NCI-H2107 treated with DMSO at 0.1 percent for 48 hours (cell line): ENCODE data around the gene FMN1.

Experiments
- DNase-seq: peaks from one replicate; lab custom pipeline; 2025; ENCODE audit not compliant: unreplicated experiment; lab: John Stamatoyannopoulos, UW

The FMN1 gene

DNA sequence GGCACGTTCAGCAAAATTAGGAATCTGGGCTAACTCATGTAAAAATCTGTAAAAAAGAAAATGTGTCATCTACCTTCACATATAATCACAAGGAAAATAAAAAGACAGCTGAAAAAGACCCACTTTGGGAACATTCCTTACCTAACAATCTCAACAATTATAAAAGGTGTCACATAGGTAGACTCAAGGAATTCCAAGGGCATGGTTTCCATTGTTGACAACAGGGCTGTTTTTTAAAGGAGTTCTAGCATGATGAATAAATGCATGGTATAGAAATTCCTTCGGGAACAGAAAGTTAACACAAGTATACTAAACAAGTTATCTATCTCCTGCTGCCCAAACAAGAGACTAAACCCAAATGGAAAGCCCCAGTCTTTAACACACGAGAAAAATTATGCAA is 292.5 kb downstream of the FMN1 start:
- DNase-seq = no peak

DNA sequence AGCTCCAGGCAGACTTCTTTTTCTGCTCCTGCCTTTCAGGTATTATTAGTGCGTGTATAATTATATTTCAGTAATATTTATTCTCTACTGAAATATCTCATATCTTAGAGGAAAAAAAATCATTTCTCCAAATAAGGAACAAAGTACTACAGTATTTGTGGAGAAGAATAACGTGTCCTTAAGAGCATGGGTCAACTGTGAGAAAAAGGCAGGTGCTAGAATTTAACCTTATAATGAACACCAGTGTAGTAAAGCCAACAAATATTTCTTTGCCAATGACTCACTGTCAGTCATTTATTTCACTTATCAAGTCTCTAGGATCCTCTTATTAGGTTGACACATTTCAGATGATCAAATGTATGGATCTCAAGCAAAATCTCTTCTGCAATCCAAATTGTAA is 293.3 kb downstream of the FMN1 start:
- no peak for DNase-seq

DNA sequence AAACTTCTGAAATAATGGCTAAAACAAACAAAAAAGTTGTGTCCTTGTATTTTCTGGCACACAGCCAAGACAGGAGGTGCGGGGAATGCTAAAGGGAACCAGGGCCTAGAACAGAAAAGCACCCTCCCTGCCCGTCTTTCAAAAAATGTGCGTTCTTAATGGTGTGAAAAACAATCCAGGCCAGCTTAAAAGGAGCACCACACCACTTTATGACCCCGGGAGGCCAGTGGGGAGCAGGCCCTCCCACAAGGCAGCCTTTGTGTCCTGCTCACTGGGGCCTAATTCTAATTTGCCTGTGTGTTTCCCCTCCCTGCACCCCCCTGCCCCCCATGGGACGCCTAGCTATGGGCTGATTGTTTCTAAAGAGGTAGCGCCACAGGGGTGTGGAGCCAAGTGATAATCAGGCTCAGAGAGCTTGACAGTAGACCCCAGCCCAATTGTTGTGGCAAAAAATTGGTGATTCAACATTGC is 295.4 kb downstream of the FMN1 start:
- DNase-seq = no peak

DNA sequence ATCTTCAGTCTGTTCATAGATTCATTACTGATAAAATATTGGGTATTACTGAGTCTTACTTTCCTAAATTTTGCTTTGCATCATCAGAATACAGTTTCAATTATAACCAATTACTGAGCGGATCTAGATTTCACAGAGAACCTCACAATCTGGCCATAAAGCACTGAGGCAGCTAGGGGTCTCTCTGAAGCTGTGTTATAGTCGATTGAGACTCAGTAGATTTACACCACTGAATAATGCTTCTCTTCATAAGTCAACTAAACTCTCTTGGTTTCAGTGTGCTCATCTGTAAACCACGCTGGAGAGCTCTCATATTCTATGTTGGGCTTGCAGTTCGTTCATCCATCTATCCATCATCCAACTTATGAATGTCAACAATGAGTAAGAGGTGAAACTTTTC is 296.1 kb downstream of the FMN1 start:
- no peak for DNase-seq

DNA sequence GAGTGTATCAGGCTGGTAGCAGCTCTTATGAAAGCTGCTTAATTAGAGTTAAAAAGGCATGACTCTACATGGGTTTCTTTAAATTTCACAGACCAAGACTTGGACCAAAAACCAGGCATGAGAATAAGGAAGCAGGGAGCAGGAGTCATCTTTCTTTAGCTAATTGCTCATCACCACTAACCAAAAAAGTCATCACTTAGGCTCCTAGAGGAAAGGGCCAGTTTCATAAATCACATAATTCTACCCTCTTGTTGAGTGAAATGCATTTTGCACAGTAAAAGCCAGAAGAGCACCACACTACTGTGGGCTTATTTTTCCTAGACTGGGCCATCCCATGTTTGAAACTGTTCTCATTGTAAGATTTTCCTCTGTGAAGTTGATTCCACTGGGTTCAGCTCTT is 301.1 kb downstream of the FMN1 start:
- DNase-seq = no peak

DNA sequence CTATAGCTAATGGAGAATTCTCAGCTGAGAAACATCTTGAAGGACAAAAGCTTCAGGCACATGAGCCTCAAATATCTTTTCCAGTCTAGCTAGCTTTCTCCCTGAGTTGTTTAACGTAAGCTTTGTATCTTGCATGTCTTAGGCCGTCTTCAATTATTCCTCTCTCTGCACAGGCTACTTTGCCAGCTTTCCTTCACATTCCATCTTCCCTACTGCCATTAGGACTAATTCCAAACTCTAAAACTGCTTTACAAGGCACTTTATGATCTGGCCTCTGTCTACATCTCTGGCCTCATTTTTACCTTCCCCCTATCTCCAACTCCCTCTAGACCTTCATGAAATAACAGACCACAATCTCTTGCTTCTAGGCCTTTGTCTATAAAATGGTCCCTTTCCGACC is 305.3 kb downstream of the FMN1 start:
- DNase-seq = no peak

DNA sequence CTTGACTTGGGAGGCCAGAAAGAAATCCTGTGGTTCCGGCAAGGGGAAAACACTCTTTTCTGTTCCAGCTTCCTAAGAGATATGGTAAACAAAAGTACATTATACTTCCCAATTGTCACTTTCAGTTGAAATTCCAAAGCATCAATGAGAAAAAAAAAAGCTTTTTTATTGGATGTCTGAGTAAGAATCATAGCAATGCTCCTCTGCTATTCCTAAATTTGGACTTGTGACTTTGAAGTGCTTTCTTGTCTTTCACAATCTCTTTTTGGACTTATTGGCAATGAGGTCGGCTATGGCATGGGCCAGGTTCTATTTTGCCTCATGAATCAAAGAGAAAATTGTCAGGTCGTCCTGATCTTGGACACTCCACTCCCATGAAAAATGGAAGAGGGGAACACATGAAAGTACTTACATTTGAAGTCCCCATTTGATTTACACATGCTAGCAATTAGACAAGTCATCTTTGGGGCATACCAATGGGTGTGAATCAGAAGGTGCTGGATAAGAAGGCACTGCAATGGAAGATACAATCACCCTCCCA is 306.2 kb downstream of the FMN1 start:
- no peak for DNase-seq

DNA sequence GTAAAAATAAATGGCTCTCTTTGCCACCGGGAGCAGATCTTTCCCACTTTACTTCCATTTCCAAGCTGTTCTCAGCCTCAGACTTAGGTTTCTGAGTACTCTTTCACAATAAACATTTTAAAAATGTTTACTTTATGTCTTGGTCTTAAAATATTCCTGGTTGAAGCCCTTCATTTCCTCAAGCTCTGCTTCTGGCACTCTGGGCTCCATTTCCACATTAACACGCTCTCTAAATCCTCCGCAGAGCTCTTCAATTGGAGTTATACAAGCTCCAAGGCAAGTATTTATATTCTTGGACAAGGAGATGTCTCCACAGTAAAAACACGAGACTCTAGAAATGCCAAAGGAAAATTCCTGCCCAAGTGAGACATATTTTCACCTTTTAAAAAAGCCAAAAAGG is 307.4 kb downstream of the FMN1 start:
- no peak for DNase-seq

DNA sequence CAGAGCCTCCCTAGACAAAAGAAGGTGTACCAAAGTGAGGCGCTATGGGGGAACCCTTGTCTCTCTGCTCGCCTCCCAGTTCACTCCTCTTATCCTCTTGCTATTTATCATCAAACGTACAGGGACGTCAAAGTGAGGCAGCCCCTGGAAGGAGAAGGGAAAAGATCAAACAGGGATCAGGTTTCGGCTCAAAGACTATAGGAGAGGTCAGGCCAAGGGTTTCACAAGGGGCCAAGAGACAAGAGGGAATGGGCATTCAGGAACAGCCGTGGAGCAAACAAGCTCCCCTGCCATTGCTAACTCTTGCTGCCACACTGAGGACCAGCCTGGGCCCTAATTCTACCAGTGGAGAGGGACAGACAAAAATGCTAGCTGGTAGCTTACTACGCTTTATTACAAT is 308.1 kb downstream of the FMN1 start:
- DNase-seq = no peak

DNA sequence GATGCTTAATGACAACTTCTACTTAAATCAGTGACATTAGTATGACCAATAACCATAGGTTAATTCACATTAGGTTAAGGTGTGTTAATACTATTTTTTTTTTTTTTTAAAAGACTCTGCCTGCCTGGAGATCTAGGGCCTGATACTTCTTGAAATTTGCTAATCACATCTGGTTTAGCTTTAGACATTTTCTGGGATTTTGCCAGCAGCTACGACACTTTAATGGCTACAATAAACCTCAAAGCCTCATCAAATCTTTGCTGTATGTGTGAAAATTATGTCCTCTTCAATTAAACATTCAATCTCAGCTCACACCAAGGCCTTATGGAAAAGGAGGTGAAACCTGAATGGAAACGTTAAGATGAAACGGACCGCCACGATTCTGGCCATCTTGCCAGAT is 308.8 kb downstream of the FMN1 start:
- DNase-seq = no peak

DNA sequence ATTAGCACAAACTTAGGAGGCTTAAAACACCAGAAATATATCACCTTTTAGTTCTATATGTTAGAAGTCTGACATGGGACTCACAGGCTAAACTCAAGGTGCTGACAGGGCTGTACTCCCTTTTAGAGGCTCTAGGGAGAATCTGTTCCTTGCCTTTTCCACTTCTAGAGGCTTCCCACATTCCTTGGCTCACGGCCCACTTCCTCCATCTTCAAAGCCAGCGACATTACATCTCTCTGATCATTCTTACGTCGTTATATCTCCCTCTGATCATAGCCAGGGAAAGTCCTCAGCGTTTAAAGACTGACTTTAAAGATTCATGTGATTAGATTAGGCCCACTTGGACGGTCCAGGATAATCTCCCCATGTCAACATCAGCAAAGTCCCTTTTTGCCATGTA is 310.4 kb downstream of the FMN1 start:
- DNase-seq = no peak

DNA sequence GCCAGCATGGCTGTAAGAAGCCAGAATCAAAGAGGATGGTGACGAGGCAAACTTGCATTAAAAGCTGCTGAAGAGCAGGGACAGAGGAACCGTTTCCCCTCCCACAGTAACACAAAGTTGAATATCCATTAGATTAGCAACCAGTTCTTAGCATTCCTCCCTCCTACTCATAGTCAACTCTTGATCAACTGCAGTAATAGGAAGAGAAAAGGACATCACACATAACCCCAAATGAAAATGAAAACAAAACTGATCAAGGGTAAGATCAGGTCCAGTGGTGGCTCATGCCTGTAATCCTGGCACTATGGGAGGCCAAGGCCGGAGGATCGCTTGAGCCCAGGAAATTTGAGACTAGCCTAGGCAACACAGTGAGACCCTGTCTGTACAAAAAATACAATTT is 311.6 kb downstream of the FMN1 start:
- DNase-seq = no peak

DNA sequence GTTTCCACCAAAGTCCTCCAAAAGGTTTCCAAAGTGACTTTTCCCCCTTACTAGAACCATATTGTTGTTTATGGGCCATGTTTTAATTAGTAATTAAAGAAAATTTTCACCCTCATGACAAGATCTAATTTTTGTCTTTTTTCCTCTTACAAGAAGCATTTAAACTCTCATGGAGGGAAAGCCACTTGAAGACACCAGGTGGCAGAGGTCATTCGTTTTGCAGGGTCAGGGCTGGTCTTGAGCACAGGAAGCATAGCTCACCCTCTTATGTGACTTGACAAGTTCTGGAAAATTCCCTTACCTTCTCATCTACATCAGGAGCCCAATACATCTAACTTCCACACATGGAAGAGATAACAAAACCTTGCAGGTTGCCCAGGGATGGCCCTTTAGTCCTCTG is 313.0 kb downstream of the FMN1 start:
- no peak for DNase-seq

DNA sequence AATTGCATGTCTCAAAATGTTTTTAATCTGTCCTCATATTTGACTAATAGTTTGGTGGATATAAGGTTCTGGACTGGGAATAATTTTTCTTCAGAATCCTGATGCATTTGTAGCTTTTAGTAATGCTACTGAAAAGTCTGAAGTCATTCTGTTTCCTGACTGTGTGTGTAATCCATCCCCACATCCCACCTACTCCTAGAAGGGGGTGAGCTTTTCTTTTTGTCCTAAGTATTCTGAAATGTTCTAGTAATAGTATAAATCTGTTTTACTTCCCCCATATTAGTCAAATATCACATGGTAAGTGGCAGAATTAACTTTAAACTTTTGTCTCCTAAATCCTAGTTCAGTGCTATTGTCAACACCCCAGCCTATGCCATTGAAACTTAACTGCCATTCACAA is 313.9 kb downstream of the FMN1 start:
- no peak for DNase-seq

DNA sequence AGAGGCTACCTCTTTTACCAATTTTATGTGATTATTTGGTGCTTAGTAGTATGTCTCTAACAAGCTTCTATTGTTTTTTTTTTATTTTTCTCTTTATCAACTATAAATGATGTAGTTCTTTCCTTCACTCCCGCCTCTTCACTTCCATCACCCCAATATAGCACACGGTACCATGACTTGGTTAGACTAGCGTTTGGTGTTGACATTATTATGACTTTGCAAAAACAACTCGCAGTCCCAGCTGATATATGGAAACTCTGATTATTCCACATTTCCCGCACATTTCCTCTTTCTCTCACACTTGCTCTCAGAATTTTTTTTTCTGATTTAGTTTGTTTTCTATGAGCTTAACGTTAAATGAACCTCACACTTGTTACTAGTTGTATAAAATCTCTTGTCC is 314.5 kb downstream of the FMN1 start:
- no peak for DNase-seq

DNA sequence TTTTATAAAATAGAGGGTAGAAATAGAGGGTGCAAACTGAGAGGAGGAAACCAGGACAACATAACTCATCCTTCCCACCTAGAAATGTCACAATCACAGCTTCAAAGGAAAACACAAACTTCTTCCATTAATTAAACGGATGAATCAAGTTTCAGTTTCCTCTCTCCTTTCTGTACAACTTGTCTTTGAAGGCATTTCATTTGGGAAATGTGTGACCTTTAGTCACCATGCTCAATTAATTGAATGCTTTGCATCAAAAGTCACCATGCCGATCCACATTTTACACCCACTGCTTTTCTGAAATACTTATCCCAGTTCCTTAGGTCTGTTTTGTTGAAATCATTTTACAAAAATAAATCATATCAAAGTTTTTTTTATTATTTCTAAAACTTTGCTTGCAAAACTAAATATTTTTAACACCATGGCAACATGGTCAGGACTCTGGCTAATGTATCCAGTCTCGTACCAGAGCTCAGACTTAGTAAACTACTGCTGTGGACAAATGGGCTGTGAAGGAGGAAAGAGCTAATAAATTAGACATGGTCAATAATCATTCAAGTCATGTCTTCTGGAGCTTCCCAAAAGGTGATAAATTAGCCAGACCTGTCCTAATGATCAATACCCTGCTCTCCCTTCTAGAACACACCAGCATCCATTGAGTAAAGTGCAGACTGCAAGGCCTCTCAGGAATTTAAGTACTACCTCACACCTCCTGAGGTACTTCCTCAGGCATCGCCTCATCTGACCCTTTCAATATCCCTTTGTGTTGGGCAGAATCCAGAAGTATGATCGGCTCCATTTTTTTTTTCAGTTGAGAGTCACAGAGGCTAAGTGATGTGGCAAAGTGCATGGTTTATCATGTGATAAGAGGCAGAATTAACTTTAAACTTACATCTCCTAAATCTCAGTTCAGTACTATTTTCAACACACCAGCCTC is 315.4 kb downstream of the FMN1 start:
- DNase-seq = no peak

DNA sequence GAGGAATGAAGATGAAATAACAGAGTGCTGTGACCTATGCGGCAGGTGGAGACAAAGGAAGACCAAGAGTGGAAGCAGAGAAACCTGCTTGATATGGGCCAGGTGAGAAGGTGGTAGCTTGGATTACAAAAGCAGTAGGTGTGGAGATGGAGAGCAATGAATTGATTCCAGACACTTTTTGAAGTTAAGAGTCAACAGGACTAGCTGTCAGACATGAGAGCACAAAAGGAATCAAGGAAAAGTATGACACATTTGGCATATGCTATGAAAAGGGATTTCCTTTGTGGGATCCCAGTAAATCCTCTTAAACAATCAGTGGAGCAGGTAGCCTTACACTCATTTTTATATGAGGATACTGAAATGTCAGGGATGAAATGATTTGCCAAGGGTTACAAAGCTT is 316.2 kb downstream of the FMN1 start:
- DNase-seq = no peak

DNA sequence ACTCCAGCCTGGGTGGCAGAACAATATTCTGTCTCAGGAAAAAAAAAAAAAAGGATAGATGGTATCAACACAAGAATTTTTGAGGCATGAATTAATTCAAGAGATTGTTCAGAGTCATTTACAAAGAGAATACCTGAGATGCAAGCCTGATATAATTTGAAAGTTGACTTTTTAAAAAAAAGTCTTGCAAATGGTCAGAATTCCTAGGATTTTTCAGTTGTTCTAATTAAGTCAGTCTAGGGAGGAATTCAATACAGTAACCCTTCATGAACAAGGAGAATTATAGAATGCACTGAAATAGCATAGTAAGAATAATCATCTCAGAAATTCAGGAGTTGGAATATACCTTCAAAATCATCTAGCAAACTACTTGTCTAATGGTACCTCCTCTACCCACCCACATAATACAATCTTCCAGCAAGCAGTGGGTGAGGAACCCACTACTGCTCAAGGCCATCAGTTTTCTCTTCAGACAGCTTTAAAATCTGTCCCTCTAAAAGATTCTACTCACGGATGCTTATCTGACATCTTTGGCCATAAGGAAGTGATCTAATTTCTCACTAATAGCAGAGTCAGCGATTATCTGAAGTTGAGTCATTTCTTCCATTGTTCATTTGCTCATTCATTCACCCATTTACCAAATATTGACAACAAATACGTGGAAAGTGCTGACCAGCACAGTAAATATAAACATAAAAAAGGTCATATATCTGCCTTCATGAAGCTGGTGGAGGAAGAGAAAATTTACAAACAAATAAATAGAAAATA is 317.1 kb downstream of the FMN1 start:
- no peak for DNase-seq

DNA sequence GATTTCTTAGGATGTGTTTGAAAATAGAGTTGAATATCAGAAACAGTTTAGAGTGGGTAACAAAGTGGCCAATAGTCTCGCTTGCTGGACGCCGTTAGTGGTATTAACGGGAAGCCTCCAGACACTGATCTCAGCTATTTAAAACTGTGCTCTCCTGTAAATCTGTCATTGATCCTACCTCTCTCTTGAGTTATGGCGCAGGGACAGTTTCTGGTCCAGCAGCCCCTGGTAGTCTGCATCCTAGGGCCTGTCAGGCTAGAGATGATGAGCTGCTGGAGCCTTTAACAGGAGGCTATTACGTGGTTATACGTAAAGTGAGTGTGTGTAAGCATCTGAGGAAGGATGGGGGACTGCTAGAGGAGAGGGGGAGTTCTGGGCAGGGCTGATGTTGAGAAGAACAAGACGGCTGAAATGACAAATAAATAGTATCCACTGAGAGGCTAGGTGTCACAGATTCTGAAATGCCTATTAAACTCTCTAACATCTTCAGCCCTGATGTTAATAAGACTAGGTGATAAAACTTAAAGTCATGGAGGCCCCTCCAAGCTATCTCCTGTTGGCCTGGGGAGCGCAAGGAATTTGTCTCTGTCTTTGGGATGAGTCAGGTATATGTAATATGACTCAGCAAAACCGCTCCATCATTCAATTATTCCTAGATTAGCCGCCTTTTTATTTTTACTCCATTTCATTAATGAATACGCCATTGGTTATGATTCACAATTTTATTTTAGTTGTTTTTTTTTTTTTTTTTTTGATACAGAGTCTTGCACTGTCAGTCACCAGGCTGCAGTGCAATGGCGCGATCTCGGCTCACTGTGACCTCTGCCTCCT is 321.0 kb downstream of the FMN1 start:
- no peak for DNase-seq

DNA sequence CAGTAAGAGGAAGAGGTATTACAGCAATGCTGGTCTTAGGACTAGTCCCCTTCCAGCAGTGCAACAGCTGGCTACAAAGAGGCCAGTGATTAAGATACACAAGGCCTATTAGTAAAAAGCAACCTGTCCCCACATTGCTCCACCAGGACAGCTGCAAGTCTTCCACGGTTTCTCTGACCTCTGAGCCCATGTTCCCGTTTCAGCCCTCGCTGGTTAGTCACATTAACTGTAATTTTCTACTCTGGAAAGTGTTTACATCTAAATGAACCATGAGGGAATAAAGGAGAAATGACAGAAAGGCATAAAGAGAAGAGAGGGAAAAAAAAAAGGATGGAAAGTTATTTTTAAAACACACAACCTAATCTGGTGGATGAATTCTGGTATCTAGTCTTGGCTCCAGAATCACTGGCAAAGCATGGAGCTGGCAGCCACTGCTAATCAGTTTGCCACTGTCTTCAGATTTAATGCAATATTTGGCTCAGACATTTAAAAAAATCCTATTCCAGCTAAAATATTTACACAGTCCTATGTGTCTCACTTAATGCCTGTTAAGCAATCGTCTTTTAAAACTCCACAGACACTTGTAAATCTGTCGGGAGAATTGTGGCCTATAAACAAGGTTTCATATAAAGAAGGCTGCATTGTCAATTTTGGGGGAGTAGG is 321.8 kb downstream of the FMN1 start:
- DNase-seq = no peak

DNA sequence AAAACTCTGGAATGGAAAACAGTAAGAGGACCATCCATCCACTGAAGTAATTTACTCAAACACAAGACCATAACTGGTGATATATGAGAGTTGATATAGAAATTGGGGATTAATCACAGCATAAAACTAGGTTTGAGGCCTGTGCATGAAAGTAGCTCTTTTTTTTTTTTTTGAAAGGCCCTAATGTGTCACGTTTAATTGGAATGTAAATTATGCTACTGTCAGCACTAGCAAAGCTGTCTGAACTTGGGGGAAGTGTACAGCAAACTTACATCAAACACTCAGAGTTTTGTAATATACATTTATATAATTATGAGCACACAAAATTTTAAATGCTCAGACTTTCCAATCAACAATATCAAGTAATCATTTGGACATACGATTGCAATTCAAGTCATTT is 322.6 kb downstream of the FMN1 start:
- DNase-seq = no peak
